ENCODE data around the gene LAX1. TPM values are rescaled to one million over a fixed set of nuclear protein-coding genes. Genes with fewer than 3 reads are reported as not detected.

Gene LAX1
- total and polyA plus RNA-seq, 10 of the 15 experiments (the other 5 are each of a cell fraction or from before 2014, with no cell fraction given), result 2.1 to 15.0 (median 9.0) TPM

DNA sequence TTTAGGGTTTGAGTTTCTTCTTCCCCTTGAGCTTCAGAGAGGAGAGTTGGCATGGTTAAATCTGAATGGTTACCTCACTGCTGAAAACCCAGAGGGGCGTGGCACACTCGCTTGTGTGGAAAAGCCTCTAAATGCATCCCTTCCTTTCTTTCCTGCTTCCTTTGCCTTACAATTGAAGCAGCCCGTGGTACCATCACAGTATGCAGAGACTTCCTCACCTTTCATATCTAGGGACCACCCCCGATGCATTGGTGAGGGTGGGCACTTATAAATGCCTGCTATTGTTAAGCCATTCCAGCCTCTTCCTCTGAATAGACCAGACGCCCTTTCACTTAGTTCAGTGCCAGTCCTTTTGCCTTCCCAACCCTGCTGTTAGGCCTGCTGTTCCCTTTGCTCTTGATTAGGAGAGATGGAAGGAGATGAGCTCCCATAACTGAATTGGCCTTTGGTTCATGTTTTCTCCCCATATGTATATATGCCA is 21.9 kb upstream of the LAX1 start:
- H3K79me2 ChIP-seq (ENCODE audit: control insufficient read depth, insufficient read depth, low read length), result no peaks in the 10 kb centered on the region
- intact Hi-C loops (cut with micrococcal nuclease; ENCODE audit: unreplicated experiment), result no loop called here
- SMC1A ChIA-PET (ENCODE audit: uncharacterized antibody, unreplicated experiment), result interaction anchor here (1.5 kb wide), 1 partner anchor 8 kb away, joined by 3 read pairs; no protein-coding TSS in a partner anchor

More for the DNA sequence above, 21.9 kb upstream of the LAX1 start:
- in situ Hi-C loops (cut with MboI), result no loop called here
- ChIA-PET CTCF (no interaction called here), POLR2A (interaction anchor here (0.5 kb wide), 1 partner anchor 10 kb away, joined by 3 read pairs; no protein-coding TSS in a partner anchor), RAD21 (ENCODE audit: unreplicated experiment) (interaction anchor here (0.7 kb wide), 1 partner anchor 117 kb away, joined by 3 read pairs; the partner anchor contains the start of gene ATP2B4)
- H2AFZ ChIP-seq (ENCODE audit: control insufficient read depth, low read depth, low read length), result no peak overlapping the region
- no peak overlapping the region for H3K4me3 ChIP-seq
- no peaks in the 10 kb centered on the region for H3K36me3 ChIP-seq (ENCODE audit: control insufficient read depth in 2 of 2, insufficient read depth in 2 of 2, low read length in 1 of 2)
- FAIRE-seq (no peak), DNase-seq (ENCODE audit: low read depth, low spot score) (no peak), ATAC-seq (no peak)
- H3K4me1 ChIP-seq (ENCODE audit: control insufficient read depth, insufficient read depth, low read length), result peaks cover 17% of the 10 kb centered on the region
- H3K4me2 ChIP-seq (ENCODE audit: control insufficient read depth, insufficient read depth), result no peak overlapping the region
- no peaks in the 10 kb centered on the region for H4K20me1 ChIP-seq (ENCODE audit: control insufficient read depth, insufficient read depth)
- BruUV-seq (replicated peaks), result no TSS peak
- no peaks in the 10 kb centered on the region for H3K27me3 ChIP-seq (replicated peaks in 1 of 2; ENCODE audit: control insufficient read depth in 2 of 2, insufficient read depth in 2 of 2, low read length in 1 of 2)
- H3K9ac ChIP-seq (ENCODE audit: control insufficient read depth, insufficient read depth, low read length), result no peak overlapping the region
- TF ChIP-seq HDGF (IDR thresholded peaks at IDR 0.05) (no peak), FOXK2 (IDR thresholded peaks at IDR 0.05) (no peak), ATF3 (IDR thresholded peaks at IDR 0.05; ENCODE audit: borderline replicate concordance, extremely low read depth, low read depth, low read length) (no peak), BHLHE40 (IDR thresholded peaks at IDR 0.05; ENCODE audit: borderline replicate concordance in 1 of 2, low read depth in 2 of 2, low read length in 1 of 2) (no peak), PRDM15 (CRISPR knock-in tag; IDR thresholded peaks at IDR 0.05) (no peak)
- no peaks in the 10 kb centered on the region for H3K9me3 ChIP-seq (replicated peaks; ENCODE audit: control insufficient read depth, insufficient read depth, low read length)
- H3K27ac ChIP-seq (ENCODE audit: control insufficient read depth, insufficient read depth), result no peak overlapping the region
- 44% methylated on average over 5 of the region's 5 CpGs for WGBS (ENCODE audit: insufficient coverage, insufficient replicate concordance, low lambda C conversion rate, missing lambda C conversion rate)

Measured in GM12878 (cell line).